ENCODE data around the gene MRPS27.

DNA sequence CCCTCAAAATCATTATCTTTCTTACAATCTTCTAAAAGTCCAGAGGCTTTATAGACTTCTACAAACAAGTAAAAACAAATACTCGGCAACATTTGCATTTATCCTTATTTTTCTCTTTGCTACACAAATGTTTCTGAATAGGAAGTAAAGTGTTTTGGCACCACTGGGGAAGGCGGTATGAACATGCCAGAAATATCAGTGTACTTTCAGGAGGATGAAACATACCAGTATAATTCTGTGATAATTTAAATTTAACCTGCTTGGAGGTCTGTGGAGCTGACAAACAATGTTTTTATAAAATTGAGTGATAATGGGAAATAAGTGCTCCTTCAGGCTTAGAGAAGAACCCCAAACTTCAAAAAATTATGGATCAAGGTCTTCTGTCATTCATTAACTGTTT is 51.8 kb downstream of the MRPS27 start:
- TF ChIP-seq, protein P1, sequence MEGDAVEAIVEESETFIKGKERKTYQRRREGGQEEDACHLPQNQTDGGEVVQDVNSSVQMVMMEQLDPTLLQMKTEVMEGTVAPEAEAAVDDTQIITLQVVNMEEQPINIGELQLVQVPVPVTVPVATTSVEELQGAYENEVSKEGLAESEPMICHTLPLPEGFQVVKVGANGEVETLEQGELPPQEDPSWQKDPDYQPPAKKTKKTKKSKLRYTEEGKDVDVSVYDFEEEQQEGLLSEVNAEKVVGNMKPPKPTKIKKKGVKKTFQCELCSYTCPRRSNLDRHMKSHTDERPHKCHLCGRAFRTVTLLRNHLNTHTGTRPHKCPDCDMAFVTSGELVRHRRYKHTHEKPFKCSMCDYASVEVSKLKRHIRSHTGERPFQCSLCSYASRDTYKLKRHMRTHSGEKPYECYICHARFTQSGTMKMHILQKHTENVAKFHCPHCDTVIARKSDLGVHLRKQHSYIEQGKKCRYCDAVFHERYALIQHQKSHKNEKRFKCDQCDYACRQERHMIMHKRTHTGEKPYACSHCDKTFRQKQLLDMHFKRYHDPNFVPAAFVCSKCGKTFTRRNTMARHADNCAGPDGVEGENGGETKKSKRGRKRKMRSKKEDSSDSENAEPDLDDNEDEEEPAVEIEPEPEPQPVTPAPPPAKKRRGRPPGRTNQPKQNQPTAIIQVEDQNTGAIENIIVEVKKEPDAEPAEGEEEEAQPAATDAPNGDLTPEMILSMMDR (IDR thresholded peaks at IDR 0.05): no peak
- TF ChIP-seq POLR2A (IDR thresholded peaks at IDR 0.05): no peak
